H1 (cell line): ENCODE results near the gene SNX27. TPM values are rescaled to one million over a fixed set of nuclear protein-coding genes. Genes with fewer than 3 reads are reported as not detected.

Source experiments
- BACH1 ChIP-seq: IDR thresholded peaks from 2 replicates; pipeline ENCODE4 v1.6.1; 2012; ENCODE audit warnings: low read length, improper control_type of control experiment
- FOSL1 ChIP-seq: IDR thresholded peaks from 2 replicates; pipeline ENCODE4 v1.6.1; 2011; ENCODE audit warnings: mild to moderate bottlenecking, low read depth, low read length, moderate library complexity; ENCODE audit not compliant: insufficient read depth
- MAFK ChIP-seq: IDR thresholded peaks from 2 replicates; pipeline ENCODE4 v1.6.1; 2012; ENCODE audit warnings: low read depth, mild to moderate bottlenecking, improper control_type of control experiment, low read length
- MAX ChIP-seq: IDR thresholded peaks from 2 replicates; pipeline ENCODE4 v1.6.1; 2012; ENCODE audit warnings: inconsistent platforms
- SRF ChIP-seq: IDR thresholded peaks from 2 replicates; pipeline ENCODE4 v1.6.1; 2011; ENCODE audit warnings: mild to moderate bottlenecking, low read depth, low read length, moderate library complexity
- polyA plus RNA-seq, 7 experiments: library from polyadenylated mRNA; depleted of rRNA in 3 of 7; stranded (reverse) in 5 of 7; unstranded in 2 of 7; fragments of >200 nt in 5 of 7; fragments of 200-250 nt in 2 of 7; gene quantifications; 1 replicate in 5 of 7; 2 replicates in 1 of 7; 4 replicates in 1 of 7; pipeline versions ENCODE4 v1.2.1 to v1.2.3, GENCODE V29; 2011 to 2013; ENCODE audit warnings: missing spikeins in 2 of 7, mixed read lengths in 2 of 7
- total RNA-seq: library from RNA; stranded (reverse); fragmentation: NEBNext Ultra II Directional; extraction: Animal tissue kit (Norgen Biotek cat#: 25700); gene quantifications from 2 replicates; pipeline ENCODE4 v1.2.1, GENCODE V29; 2021

The SNX27 gene
- total and polyA plus RNA-seq, 2 of the 8 experiments (the other 6 are each of a cell fraction or from before 2014, with no cell fraction given) = 23.4 to 65.4 TPM

DNA sequence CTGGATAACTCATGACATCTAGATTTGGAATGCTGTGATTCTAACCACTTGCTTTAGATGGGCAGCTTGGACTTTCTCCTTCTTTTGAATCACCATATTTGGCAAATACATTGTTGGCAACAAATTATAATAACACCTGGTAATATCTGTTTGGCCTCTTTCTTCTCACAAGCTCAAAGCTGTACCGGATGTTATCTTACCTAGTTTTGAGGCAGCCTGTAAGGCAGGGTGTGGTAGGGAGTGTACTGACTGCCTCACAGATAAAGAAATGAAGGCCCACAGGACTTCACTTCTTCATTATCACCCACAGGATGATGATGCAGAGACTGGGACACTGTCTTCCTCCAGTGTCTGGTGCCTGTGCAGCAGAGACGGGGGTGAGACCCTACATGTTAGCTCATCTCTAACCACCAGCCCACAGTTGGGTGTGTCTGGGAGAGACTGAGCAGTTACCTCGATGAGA is 43.2 kb upstream of the SNX27 start (continued):
- TF ChIP-seq MAFK (no peak), BACH1 (no peak), SRF (no peak), FOSL1 (no peak), MAX (no peak)
